ENCODE results near the gene ZNF821. TPM values are rescaled to one million over a fixed set of nuclear protein-coding genes. Genes with fewer than 3 reads are reported as not detected.

ZNF821 gene
- total and polyA plus RNA-seq, 2 of the 8 experiments (the other 6 are each of a cell fraction or from before 2014, with no cell fraction given): 9.5 to 14.1 TPM

DNA sequence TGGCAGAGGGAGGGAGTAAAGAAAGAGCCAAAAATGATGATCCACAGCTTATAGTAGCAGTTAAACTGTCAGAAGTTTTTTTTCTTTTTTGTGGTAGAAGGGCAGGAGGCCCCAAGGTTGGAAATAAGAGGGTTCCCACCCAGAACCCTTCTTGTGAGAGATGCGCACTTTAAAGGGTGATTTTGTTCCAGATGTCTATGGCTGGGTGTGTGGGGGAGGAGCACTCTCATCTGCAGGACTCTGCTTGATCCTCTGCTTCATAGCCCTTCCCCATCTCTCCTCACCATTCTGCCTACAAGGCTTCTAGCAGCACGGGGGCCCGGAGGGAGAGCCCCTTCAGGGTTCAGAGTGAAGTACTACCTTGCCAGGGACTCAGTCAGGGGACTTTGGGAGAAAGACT, 31.8 kb downstream of the ZNF821 start (continued):
- no peak for TF ChIP-seq RAD21 (IDR thresholded peaks at IDR 0.05 in 1 of 2, conservative IDR thresholded peaks at IDR 0.05 in 1 of 2; ENCODE audit: low read depth in 2 of 2, low read length in 2 of 2)
- TF ChIP-seq SAP30 (IDR thresholded peaks at IDR 0.05; ENCODE audit: insufficient read depth, insufficient replicate concordance, low read length): no peak
- no peak for TF ChIP-seq RXRA (IDR thresholded peaks at IDR 0.05; ENCODE audit: insufficient read depth, low read depth, low read length)
- TF ChIP-seq NRF1 (IDR thresholded peaks at IDR 0.05; ENCODE audit: low read depth, low read length): no peak
- TF ChIP-seq SRF (IDR thresholded peaks at IDR 0.05; ENCODE audit: low read depth, low read length): no peak
- TF ChIP-seq HDAC6 (IDR thresholded peaks at IDR 0.05; ENCODE audit: low read depth, low read length): no peak
